Stimulated activated CD4-positive, alpha-beta T cell treated with anti-CD3 and anti-CD28 coated beads, Interleukin-2, amount 100 ng/mL, for 4 hours (primary cell): ENCODE data around the gene LIPE.

Source experiments
- DNase-seq: peaks from one replicate; pipeline ENCODE4 v3.0.0-alpha.2; 2020; ENCODE audit warnings: low read depth

The LIPE gene

GRCh38 chr19:42378225-42379215 lies 48.7 kb downstream of the LIPE start:
- DNase-seq, result no peak

DNA sequence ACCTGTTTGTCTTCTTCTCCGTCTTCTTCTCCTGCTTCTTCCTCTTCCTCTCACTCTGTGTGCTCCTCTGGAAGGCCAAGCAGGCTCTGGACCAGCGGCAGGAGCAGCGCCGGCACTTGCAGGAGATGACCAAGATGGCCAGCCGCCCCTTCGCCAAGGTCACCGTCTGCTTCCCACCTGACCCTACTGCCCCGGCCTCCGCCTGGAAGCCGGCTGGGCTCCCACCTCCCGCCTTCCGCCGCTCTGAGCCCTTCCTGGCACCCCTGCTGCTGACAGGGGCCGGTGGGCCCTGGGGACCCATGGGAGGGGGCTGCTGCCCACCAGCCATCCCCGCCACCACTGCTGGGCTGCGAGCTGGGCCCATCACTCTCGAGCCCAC lies 51.0 kb downstream of the LIPE start:
- DNase-seq, result no peak

DNA sequence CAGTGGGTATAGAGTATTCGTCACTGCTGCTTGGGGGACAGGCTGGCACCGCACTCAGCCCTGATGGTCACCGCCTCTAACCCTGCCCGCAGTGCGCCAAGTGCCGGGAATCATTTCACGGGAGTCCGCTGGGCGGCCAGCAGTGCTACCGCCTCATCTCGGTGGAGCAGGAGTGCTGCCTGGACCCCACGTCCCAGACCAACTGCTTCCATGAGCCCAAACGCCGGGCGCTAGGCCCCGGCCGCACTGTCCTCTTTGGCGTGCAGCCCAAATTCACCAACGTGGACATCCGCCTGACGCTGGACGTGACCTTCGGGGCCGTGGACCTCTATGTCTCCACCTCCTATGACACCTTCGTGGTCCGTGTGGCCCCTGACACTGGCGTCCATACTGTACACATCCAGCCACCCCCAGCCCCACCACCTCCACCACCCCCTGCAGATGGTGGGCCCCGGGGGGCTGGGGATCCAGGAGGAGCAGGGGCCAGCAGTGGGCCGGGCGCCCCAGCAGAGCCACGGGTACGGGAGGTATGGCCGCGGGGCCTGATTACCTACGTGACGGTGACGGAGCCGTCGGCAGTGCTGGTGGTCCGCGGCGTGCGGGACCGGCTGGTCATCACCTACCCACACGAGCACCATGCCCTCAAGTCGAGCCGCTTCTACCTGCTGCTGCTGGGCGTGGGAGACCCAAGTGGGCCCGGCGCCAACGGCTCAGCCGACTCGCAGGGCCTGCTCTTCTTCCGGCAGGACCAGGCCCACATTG lies 51.6 kb downstream of the LIPE start:
- no peak for DNase-seq

- DNase-seq, result no peak
Measured at GRCh38 chr19:42374826-42375376, 52.3 kb downstream of the LIPE start.

DNA sequence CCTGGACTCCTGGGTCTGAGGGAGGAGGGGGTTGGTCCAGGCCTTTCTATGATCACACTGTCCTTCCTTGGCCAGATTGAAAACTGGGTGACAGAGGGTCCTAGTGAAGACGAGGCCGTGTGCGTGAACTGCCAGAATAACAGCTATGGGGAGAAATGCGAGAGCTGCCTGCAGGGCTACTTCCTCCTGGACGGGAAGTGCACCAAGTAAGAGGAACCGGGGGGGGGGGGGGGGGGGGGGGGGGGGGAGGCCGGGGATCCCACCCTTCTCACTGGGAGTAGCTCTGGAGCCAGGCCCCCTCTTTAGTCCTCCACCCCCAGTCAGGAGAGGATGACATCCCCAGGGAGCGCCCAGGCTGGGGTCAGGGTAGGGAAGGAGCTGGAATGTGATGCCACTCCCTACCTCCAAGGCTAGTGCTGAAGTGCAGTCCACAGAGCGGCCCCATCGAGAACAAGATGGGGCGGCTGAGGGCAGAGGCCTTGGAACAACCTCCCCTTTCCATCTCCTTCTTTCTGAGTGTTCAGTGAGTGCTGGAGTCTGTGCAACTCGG lies 56.5 kb downstream of the LIPE start:
- no peak for DNase-seq

DNA sequence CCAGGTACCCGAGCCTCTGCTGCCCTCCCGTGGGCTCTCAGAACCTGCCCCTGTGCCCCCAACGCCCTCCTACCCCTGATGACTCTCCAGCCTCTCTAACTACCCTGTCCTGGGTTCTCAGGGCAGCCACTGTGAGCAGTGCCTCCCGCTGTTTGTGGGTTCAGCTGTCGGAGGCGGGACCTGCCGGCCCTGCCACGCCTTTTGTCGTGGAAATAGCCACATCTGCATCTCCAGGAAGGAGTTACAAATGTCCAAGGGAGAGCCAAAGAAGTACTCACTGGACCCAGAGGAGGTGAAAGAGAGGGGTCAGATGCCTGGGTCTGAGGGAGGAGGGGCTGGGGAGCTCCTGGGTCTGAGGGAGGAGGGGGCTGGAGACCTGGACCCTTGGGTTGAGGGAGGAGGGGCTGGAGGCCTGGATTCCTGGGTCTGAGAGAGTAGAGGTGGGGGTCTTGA lies 57.1 kb downstream of the LIPE start:
- no peak for DNase-seq

GRCh38 chr19:42369433-42370067 lies 57.6 kb downstream of the LIPE start:
- DNase-seq, result no peak

DNA sequence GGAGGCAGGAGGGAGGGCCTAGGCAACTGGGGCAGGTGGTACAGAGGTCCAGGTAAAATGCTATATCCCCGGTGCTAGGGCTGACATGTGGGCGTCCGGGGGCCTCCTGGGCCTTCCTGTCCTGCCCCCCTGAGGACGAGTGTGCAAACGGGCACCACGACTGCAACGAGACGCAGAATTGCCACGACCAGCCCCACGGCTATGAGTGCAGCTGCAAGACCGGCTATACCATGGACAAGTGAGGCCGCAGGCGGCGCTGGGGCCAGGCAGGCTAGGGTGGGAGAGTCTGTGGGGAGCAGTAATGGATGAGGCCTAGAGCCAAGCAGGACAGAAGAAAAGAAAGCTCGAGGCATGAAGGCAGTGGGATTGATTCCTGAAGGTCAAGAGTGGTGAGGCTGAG lies 58.4 kb downstream of the LIPE start:
- no peak for DNase-seq

- DNase-seq, result no peak
Measured at GRCh38 chr19:42368360-42368759, 58.8 kb downstream of the LIPE start.

DNA sequence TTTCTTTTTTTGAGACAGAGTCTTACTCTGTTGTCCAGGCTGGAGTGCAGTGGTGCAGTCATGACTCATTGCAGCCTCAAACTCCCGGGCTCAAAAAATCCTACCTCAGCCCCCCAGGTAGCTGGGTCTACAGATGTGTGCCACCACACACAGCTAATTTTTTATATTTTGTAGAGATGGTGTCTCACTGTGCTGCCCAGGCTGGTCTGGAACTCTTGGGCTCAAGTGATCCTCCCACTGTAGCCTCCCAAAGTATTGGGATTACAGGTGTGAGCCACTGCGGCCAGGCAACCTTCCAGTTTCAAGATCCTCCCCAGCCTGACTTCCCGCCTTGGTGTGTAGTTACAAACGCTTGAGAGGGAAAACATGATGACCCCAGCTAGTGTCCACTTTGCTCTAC lies 59.3 kb downstream of the LIPE start:
- DNase-seq, result no peak

- no peak for DNase-seq
Measured at GRCh38 chr19:42366673-42367072, 60.5 kb downstream of the LIPE start.

DNA sequence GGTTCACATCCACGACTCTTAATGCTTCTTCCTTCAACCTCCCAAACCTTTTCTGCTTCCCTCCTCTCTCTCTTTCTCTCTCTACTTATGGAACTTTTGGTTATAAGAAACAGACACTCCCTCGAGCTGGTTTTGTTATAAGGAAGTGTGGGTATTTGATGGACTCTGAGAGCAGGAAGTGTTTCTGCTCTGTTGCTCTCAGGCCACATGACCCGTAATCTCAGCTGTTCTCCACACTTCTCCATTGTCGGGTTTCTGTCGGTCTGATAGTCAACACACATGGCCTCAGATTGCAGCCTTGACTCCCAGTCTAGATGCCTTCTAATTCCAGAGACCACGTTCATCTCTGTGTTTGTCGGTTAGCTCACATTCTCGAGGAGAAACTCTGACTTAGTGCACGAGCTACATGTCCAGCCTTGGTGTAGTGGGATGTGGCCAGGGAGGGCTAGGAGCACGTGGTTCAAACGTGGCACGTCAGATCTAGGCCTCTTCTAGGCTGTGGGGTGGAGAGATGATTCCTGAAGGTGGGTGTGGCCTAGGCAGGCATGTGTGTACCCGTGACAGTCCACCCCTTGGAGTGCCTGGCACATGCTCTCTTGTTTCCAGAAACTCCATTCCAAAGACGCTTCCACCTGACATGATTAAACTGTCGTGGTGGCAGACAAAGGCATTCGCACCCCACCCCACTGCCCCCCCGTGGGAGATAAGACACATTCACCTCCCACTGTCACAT lies 63.4 kb downstream of the LIPE start:
- DNase-seq, result no peak

DNA sequence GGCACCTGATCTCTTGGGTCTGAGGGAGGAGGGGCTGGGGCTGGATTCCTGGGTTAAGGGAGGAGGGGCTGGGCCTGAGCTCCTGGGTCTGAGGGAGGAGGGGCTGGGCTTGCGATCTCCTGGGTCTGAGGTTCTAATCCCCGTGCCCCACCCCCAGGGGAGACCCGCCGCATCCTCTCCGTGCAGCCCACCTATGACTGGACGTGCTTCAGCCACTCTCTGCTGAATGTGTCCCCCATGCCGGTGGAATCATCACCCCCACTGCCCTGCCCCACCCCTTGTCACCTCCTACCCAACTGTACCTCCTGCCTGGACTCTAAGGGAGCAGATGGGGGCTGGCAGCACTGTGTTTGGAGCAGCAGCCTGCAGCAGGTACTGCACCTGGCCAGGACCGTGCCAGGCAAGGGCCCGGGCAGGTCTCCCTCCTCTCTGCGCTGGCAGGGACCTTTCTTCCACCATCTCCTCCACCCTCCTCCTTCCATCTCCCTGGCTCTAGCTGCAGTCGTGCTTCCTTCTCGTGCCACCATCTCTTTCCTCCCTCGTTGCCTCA lies 64.2 kb downstream of the LIPE start:
- no peak for DNase-seq

DNA sequence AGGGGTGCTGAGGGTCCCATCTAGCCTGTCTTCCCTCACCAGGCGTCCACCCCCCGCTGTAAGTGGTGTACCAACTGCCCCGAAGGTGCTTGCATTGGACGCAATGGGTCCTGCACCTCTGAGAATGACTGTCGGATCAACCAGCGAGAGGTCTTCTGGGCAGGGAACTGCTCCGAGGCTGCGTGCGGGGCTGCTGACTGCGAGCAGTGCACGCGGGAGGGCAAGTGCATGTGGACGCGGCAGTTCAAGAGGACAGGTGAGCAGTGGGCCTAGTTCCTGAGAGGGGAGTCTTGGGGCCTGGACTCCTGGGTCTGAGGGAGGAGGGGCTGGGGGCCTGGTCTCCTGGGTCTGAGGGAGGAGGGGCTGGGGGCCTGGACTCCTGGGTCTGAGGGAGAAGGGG lies 64.8 kb downstream of the LIPE start:
- no peak for DNase-seq

DNA sequence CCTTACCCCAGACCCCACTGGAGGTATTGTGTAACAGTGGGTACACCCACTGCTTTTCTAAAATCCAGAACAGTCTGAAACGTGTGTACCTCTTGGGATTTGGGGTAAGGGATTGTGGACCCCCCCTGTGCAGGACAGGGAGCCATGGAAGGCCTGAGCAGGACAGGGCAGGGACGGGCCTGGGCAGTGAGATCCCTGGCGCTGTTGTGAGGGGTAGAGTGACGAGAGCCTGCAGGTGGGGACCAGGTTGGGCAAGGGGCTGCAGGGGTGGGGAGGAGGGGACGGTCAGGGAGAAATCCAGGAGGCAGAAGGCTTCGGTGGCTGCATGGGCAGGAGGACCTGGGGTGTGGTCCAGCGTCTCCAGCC lies 65.7 kb downstream of the LIPE start:
- DNase-seq, result no peak

GRCh38 chr19:42360787-42361544 lies 66.2 kb downstream of the LIPE start:
- no peak for DNase-seq

DNA sequence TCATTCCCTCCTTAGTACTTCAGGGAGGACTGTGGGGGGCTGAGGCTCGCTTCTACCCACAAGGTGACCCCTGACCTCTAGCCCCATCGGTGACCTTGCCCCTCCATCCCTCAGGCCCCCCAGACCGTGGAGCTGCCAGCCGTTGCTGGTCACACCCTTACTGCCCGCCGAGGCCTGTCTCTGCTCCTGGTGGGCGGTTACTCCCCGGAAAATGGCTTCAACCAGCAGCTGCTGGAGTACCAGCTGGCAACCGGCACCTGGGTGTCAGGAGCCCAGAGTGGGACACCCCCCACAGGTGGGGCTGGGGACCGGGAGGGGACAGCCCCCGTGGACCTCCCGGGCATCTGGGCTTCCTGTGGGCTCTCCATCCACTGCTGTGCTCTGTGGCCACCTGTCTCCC lies 69.9 kb downstream of the LIPE start:
- DNase-seq, result no peak

DNA sequence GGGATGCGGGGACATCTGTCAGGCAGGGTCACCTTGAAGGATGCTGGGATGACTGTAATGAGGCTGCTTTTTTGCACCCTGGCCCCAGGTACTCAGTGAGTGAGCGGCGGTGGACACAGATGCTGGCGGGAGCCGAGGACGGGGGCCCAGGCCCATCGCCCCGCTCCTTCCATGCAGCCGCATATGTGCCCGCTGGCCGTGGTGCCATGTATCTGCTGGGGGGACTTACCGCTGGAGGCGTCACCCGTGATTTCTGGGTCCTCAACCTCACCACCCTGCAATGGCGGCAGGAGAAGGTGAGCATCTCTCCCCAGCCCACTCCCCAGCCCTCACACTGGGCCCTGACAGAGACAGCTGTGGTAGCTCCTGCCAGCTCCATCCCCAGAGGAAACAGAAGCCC lies 70.5 kb downstream of the LIPE start:
- DNase-seq, result no peak

DNA sequence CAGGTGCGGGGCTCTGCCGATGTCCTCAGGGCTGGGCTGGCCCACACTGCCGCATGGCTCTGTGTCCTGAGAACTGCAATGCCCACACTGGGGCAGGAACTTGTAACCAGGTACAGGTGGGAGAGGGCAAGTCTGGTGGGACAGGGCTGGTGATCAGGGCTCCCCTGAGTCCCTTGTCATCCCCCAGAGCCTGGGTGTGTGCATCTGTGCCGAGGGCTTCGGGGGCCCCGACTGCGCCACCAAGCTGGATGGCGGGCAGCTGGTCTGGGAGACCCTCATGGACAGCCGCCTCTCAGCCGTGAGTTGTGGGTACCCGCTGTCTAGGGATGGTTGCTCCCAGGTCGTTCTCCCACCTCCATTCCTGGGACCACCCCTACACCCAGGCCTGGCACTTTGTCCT lies 71.3 kb downstream of the LIPE start:
- no peak for DNase-seq

GRCh38 chr19:42353341-42354015 lies 73.7 kb downstream of the LIPE start:
- DNase-seq, result no peak
